ENCODE measurements around the gene CENPU. TPM values are rescaled to one million over a fixed set of nuclear protein-coding genes. Genes with fewer than 3 reads are reported as not detected.

The CENPU gene
- total RNA-seq, 4 donors from 2014 or later: 0.34 to 1.3 (median 0.74) TPM

DNA sequence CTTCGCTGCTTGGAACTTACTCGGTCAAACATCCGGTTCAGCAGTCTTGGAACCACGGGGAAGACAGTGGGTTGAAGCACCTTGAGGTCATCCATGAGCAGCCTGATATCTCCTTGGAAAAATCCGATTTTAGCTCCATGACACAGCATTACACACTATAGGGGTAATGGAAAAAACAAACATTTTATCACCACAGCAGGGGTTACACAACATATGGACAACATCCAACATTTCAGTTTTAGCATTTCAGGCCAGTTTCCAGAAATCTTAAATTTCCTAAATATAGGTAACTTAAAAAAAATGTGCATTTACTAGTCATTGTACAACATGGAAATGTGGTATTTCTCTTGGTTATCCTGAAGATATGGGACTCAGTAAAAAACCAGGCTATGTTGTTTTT is 34.4 kb upstream of the CENPU start:
- Histone ChIP-seq H3K4me1 (peaks cover 0 to 3% (median 0%) of the 10 kb centered on the region in 4 donors), H3K27me3 (no peaks in the 10 kb centered on the region), H3K4me3 (no peak overlapping the region), H3K36me3 (peaks cover 35 to 98% (median 73%) of the 10 kb centered on the region in 4 donors), H3K9me3 (no peaks in the 10 kb centered on the region), H3K27ac (replicated peaks in 1 of 4) (no peak overlapping the region)
- intact Hi-C loops (cut with DNase I): no loop called here
- DNase-seq (ENCODE audit: extremely low spot score): no peak
- WGBS: 90% methylated on average over 5 of the region's 5 CpGs
- TF ChIP-seq POLR2AphosphoS5 (IDR thresholded peaks at IDR 0.05) (no peak), EP300 (IDR thresholded peaks at IDR 0.05) (no peak), POLR2A (IDR thresholded peaks at IDR 0.05; ENCODE audit: low read depth) (no peak)
- TF ChIP-seq, protein P1, sequence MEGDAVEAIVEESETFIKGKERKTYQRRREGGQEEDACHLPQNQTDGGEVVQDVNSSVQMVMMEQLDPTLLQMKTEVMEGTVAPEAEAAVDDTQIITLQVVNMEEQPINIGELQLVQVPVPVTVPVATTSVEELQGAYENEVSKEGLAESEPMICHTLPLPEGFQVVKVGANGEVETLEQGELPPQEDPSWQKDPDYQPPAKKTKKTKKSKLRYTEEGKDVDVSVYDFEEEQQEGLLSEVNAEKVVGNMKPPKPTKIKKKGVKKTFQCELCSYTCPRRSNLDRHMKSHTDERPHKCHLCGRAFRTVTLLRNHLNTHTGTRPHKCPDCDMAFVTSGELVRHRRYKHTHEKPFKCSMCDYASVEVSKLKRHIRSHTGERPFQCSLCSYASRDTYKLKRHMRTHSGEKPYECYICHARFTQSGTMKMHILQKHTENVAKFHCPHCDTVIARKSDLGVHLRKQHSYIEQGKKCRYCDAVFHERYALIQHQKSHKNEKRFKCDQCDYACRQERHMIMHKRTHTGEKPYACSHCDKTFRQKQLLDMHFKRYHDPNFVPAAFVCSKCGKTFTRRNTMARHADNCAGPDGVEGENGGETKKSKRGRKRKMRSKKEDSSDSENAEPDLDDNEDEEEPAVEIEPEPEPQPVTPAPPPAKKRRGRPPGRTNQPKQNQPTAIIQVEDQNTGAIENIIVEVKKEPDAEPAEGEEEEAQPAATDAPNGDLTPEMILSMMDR (IDR thresholded peaks at IDR 0.05): no peak

DNA sequence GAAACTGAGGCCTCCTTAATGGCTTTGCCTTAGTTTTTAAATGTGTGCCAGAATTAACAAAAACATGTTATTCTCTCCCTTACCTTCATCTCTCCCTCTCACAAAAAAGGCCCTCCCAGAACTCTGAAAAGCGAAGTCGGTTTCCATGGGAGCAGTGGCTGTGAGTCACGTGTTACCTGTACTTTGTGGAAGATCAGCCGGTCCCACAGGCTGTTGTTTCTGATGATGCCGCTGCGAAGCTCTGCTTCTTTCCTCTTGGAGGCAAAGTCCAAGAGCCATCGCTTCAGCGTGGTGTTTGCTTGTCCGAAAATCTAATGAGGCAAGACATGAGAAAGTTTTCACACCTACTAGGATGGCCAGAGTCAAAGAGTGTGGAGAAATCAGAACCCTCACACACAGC is 32.5 kb upstream of the CENPU start:
- Histone ChIP-seq H3K27me3 (no peaks in the 10 kb centered on the region), H3K36me3 (peaks cover 31 to 98% (median 78%) of the 10 kb centered on the region in 4 donors), H3K27ac (replicated peaks in 1 of 4) (no peak overlapping the region), H3K4me1 (peaks cover 0 to 10% (median 0%) of the 10 kb centered on the region in 4 donors), H3K4me3 (no peak overlapping the region), H3K9me3 (no peaks in the 10 kb centered on the region)
- TF ChIP-seq, protein P1 (IDR thresholded peaks at IDR 0.05): no peak
- TF ChIP-seq EP300 (IDR thresholded peaks at IDR 0.05): no peak
- no peak for DNase-seq (ENCODE audit: extremely low spot score)
- intact Hi-C loops (cut with DNase I): no loop called here
- 92% methylated on average over 8 of the region's 9 CpGs for WGBS

DNA sequence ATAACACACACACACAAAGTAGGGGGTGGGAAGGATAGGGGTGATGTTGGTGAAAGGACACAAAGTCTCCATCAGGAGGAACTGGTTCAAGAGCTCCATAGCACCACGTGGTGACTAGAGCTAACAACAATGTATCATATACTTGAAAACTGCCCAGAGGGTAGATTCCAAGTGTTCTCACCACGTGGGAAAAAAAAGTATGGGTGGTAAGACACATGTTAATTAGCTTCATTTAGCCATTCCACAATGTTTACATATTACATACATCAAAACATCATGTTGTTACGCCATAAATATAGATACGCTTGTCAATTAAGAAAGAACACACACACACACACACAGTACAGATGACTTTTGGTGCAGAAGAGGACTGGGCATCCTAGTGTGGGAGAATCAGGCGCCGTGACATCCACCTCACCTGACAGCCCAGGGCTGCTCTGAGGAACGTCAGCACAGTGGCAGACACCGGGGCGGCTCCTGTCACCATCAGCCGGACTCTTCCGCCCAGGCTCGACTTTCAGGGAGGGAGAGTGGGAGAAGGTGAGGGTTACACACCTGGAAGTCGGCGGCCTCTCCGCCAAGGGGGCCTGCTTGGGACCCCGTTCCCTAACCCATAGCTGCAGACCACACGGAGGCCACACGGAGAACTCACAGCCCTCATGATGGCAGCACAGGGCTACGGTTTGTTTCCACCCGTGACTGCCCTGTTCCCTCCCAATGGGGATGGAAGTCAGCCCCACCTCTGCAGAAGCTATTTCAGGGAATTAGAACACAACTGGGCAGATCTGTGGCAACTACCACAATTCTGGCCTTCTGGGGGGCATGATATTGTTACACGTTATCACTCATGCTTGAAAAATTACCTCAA is 31.8 kb upstream of the CENPU start:
- TF ChIP-seq POLR2AphosphoS5 (IDR thresholded peaks at IDR 0.05): no peak
- Histone ChIP-seq H3K9me3 (no peaks in the 10 kb centered on the region), H3K27ac (replicated peaks in 1 of 4) (no peak overlapping the region), H3K4me3 (no peak overlapping the region), H3K27me3 (no peaks in the 10 kb centered on the region), H3K4me1 (peaks cover 0 to 10% (median 0%) of the 10 kb centered on the region in 4 donors), H3K36me3 (peaks cover 31 to 100% (median 81%) of the 10 kb centered on the region in 4 donors)
- intact Hi-C loops (cut with DNase I): no loop called here
- DNase-seq (ENCODE audit: extremely low spot score): no peak
- WGBS: 89% methylated on average over 14 of the region's 21 CpGs

DNA sequence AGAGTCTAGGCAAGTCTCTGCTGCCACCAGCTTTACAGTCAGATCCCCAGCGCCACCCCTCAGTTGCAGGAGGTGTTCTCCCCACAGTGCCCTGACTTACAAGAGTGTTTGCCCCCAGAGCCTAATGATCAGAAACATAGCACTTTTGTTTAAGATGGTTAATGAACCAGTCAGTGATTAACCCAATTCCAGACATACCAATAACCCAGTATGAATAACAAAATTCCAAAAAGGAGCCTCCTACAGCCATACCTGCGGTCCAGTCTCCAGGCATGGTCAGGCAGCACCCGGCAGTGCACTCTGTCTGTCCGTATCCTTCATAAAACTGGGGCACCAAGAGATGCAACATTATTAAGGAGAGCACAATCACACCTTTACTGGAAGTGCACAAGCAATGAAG is 30.7 kb upstream of the CENPU start:
- peaks cover 32 to 100% (median 84%) of the 10 kb centered on the region in 4 donors for H3K36me3 ChIP-seq

DNA sequence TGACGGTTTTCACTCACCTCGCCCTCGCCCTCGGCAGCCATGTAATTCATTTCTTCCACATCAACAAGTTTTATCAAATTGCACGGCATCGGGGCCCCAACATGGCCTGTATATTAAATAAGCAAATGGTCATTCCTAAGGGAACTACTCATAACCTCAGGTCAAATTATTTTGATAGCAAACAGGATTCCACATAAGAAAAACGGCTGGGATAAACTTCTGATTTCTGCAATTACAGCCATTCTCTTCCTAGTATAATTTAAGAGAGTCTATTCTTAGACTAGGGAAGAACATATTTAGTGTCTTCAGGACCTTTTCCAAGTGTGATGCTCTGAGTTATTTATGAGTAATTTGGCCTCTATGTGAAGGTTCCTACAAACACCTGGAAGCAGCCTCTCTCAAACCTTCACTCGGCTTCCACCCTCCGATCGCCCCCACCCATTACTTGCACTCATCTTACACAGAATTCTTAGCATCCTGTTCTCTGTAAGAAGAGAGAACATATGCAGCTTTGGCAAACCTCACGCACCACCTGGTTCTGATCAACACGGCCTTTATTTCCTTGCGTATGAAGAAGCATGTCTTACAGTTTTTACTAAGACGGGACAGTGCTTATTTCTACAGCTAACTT is 29.4 kb upstream of the CENPU start:
- no peaks in the 10 kb centered on the region for H3K27me3 ChIP-seq
- intact Hi-C loops (cut with DNase I): no loop called here
- no peak overlapping the region for H3K4me3 ChIP-seq
- WGBS: 77% methylated on average over 14 of the region's 14 CpGs
- no peak for DNase-seq (ENCODE audit: extremely low spot score)
- TF ChIP-seq POLR2AphosphoS5 (IDR thresholded peaks at IDR 0.05) (peak in 1 of 2 donors; percentile 9), EP300 (IDR thresholded peaks at IDR 0.05) (no peak), POLR2A (IDR thresholded peaks at IDR 0.05; ENCODE audit: low read depth) (no peak)
- TF ChIP-seq, protein P1 (IDR thresholded peaks at IDR 0.05): no peak
- H3K4me1 ChIP-seq: peaks cover 0 to 10% (median 0%) of the 10 kb centered on the region in 4 donors
- H3K27ac ChIP-seq (replicated peaks in 1 of 4): peak overlapping the region in 1 of 4 donors; percentile 35
- H3K36me3 ChIP-seq: peaks cover 30 to 96% (median 78%) of the 10 kb centered on the region in 4 donors
- H3K9me3 ChIP-seq: no peaks in the 10 kb centered on the region

More for the DNA sequence above, 30.7 kb upstream of the CENPU start:
- TF ChIP-seq POLR2A (IDR thresholded peaks at IDR 0.05; ENCODE audit: low read depth): no peak
- no peak for TF ChIP-seq POLR2AphosphoS5 (IDR thresholded peaks at IDR 0.05)
- no peak for TF ChIP-seq EP300 (IDR thresholded peaks at IDR 0.05)
- TF ChIP-seq, protein P1 (IDR thresholded peaks at IDR 0.05): no peak
- DNase-seq (ENCODE audit: extremely low spot score): no peak
- Histone ChIP-seq H3K9me3 (no peaks in the 10 kb centered on the region), H3K4me3 (no peak overlapping the region), H3K27ac (replicated peaks in 1 of 4) (no peak overlapping the region), H3K27me3 (no peaks in the 10 kb centered on the region), H3K4me1 (peaks cover 0 to 10% (median 0%) of the 10 kb centered on the region in 4 donors)
- 95% methylated on average over 4 of the region's 4 CpGs for WGBS
- intact Hi-C loops (cut with DNase I): no loop called here

Measured in esophagus muscularis mucosa (tissue), 4 donors.